Testis (tissue), 2 donors: ENCODE data around the gene SPESP1.

ENCODE experiments used
- CTCF ChIP-seq, 3 experiments: fragments of 450-650 bp in 2 of 3; fragments of 200-600 bp in 1 of 3; sonication (generic) in 1 of 3; IDR thresholded peaks; one replicate each; pipeline ENCODE4 v1.5.1; 2016 to 2019; ENCODE audit warnings: antibody characterized with exemption in 3 of 3, mild to moderate bottlenecking in 2 of 3, moderate library complexity in 1 of 3
- POLR2A ChIP-seq: fragments of 450-650 bp; IDR thresholded peaks from one replicate; pipeline ENCODE4 v1.6.1; 2017; ENCODE audit warnings: antibody characterized with exemption, mild to moderate bottlenecking, moderate library complexity

- TF ChIP-seq POLR2A, result no peak
- no peak for TF ChIP-seq CTCF (IDR thresholded peaks at IDR 0.05)
These were observed 54.3 kb downstream of the SPESP1 start for GRCh38 chr15:68984586-68984985.
